B cell (primary cell): Measurements from ENCODE around the gene BLVRB.
"Not testable (repeated sequence)": the region's sequence is repeated elsewhere in the genome, so short reads cannot be mapped to it uniquely, and the experiment has no call there.

Experiments used
- CTCF ChIP-seq: fragments of 200-600 bp; IDR thresholded peaks from one replicate; pipeline ENCODE4 v1.8.0; 2022; ENCODE audit warnings: antibody characterized with exemption, mild to moderate bottlenecking
- EZH2 ChIP-seq: IDR thresholded peaks from 2 replicates; pipeline ENCODE4 v1.6.1; 2012; ENCODE audit warnings: borderline replicate concordance, low read depth, mild to moderate bottlenecking, moderate library complexity, low read length; ENCODE audit not compliant: insufficient read depth, poor library complexity, severe bottlenecking

DNA sequence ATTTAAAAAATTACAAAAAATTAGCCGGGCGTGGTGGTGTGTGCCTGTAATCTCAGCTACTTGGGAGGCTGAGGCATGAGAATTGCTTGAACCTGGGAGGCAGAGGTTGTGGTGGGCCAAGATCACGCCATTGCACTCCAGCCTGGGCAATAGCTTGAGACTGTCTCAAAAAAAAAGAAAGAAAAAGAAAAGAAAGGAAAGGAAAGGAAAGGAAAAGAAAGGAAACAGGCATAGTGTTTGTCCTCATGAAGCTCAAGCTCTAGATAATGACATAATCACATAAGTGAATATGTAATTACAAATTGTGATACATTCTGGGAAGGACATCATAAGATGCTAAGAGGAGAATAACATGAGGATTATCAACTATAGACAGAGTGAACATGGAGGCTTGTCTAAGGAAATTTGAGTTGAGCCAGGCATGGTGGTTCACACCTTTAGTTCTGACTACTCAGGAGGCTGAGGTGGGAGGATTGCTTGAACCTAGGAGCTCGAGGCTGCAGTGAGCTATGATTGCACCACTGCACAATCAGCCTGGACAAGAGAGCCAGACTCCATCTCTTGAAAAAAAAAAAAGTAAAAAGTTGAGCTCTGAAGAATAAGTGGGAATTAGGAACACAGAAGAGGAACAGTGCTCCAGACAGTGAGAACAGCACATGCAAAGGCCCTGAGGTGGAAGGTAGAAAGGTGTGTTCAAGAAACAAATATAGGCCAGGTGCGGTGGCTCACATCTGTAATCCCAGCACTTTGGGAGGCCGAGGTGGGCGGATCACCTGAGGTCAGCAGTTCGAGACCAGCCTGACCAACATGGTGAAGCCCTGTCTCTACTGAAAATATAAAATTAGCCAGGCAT, 35.4 kb upstream of the BLVRB start:
- not testable (repeated sequence) for TF ChIP-seq CTCF, EZH2
